Cardiac muscle cell (in vitro differentiated cells and primary cell): Measurements from ENCODE around the gene RNF213. TPM values are rescaled to one million over a fixed set of nuclear protein-coding genes. Genes with fewer than 3 reads are reported as not detected.

Experiments used
- DNase-seq, 2 donors: peaks; one replicate each; pipeline versions ENCODE4 v3.0.0 to v3.0.0-alpha.2; 2010 to 2017; ENCODE audit warnings: low read depth in 1 of 2, low spot score in 1 of 2
- H3K27ac ChIP-seq: fragments of 200-600 bp; sonication (generic); 2 replicates; pipeline ENCODE4 v1.5.1; 2016
- H3K27me3 ChIP-seq: fragments of 200-600 bp; sonication (generic); 2 replicates; pipeline ENCODE4 v1.6.0; 2016; ENCODE audit warnings: control low read depth
- H3K36me3 ChIP-seq: fragments of 200-600 bp; sonication (generic); 2 replicates; pipeline ENCODE4 v1.5.1; 2016; ENCODE audit warnings: control low read depth
- H3K4me1 ChIP-seq: fragments of 200-600 bp; sonication (generic); 2 replicates; pipeline ENCODE4 v1.8.1; 2017; ENCODE audit warnings: low read depth, mild to moderate bottlenecking, mixed run types
- H3K4me3 ChIP-seq: fragments of 200-600 bp; sonication (generic); 2 replicates; pipeline ENCODE4 v1.5.1; 2016; ENCODE audit warnings: mild to moderate bottlenecking
- H3K9me3 ChIP-seq: fragments of 200-600 bp; sonication (generic); 2 replicates; pipeline ENCODE4 v1.5.1; 2017; ENCODE audit warnings: low read depth, mild to moderate bottlenecking, control low read depth
- polyA plus RNA-seq: library from polyadenylated mRNA; unstranded; fragments of >200 nt; fragmentation: Nextera tagmentation; extraction: Ambion mirVana; gene quantifications from 2 replicates; pipeline ENCODE4 v1.2.1, GENCODE V29; 2016
- total RNA-seq: library from RNA; depleted of rRNA; stranded (reverse); fragments of >200 nt; gene quantifications from 2 replicates; pipeline ENCODE4 v1.2.3, GENCODE V29; 2016
- TF ChIP-seq, protein P1 (sequence below): IDR thresholded peaks from 2 replicates; pipeline ENCODE4 v1.5.1; 2012; ENCODE audit warnings: low read depth, mild to moderate bottlenecking, low read length

Gene RNF213
- total and polyA plus RNA-seq, 2 experiments from 2014 or later = 11.5 to 24.9 TPM

DNA sequence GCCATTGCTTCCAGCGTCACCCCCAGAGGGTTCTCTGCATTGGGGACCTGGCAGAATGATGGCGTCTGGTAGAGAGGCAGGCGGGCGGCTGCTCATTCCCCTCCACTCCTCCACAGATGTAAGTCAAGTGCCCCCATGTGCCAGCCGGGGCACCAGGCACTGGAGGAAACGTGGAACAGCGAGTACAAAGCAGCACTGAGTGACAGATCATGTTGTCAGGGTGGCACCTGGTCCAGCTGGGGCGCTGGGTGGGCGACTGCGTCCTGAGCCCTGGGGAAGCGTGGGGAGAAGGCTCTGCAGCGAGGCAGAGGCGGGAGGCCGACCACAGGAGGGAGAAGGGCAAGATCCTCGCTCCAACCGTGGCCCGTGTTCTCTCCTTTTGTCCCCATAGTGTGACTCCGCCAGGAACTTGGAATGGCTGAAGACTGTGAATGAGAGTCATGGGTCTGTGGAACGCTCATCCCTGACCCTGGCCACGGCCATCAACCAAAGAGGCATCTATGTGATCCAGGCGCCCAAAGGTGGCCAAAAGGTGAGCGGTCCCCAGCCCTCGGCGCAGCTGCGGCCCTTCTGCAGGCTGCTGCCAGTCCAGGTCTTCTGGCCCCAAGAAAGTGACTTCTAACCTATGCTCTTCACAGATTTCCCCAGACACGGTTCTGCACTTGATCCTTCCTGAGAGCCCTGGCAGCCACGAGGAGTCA is 76.7 kb downstream of the RNF213 start:
- no peaks in the 10 kb centered on the region for H3K9me3 ChIP-seq
- peaks cover 20% of the 10 kb centered on the region for H3K36me3 ChIP-seq
- no peaks in the 10 kb centered on the region for H3K27me3 ChIP-seq
- TF ChIP-seq, protein P1, sequence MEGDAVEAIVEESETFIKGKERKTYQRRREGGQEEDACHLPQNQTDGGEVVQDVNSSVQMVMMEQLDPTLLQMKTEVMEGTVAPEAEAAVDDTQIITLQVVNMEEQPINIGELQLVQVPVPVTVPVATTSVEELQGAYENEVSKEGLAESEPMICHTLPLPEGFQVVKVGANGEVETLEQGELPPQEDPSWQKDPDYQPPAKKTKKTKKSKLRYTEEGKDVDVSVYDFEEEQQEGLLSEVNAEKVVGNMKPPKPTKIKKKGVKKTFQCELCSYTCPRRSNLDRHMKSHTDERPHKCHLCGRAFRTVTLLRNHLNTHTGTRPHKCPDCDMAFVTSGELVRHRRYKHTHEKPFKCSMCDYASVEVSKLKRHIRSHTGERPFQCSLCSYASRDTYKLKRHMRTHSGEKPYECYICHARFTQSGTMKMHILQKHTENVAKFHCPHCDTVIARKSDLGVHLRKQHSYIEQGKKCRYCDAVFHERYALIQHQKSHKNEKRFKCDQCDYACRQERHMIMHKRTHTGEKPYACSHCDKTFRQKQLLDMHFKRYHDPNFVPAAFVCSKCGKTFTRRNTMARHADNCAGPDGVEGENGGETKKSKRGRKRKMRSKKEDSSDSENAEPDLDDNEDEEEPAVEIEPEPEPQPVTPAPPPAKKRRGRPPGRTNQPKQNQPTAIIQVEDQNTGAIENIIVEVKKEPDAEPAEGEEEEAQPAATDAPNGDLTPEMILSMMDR = no peak
- H3K4me1 ChIP-seq = peaks cover 5% of the 10 kb centered on the region
- H3K4me3 ChIP-seq = no peak overlapping the region
- no peak overlapping the region for H3K27ac ChIP-seq
- DNase-seq = no peak

DNA sequence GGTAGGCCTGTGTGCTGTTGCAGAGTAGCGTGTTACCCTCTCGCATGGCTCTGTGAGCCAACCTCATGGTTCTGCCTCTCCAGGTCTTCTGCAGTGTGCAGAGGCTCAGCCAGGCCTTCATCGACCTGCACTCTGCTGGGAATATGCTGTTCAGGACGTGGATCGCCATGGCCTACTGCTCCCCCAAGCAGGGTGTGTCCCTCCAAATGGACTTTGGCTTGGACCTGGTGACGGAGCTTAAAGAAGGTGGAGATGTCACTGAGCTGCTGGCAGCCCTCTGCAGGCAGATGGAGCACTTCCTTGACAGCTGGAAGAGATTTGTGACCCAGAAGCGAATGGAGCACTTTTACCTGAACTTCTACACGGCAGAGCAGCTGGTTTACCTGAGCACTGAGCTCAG is 78.5 kb downstream of the RNF213 start:
- no peak for DNase-seq
- Histone ChIP-seq H3K4me3 (no peak overlapping the region), H3K9me3 (no peaks in the 10 kb centered on the region), H3K36me3 (peaks cover 27% of the 10 kb centered on the region), H3K4me1 (no peaks in the 10 kb centered on the region), H3K27ac (no peak overlapping the region), H3K27me3 (no peaks in the 10 kb centered on the region)
- TF ChIP-seq, protein P1 = no peak

GRCh38 chr17:80339731-80340456 is 79.2 kb downstream of the RNF213 start:
- no peak for DNase-seq
- no peaks in the 10 kb centered on the region for H3K4me1 ChIP-seq
- H3K27me3 ChIP-seq = no peaks in the 10 kb centered on the region
- H3K9me3 ChIP-seq = no peaks in the 10 kb centered on the region
- peaks cover 27% of the 10 kb centered on the region for H3K36me3 ChIP-seq
- no peak overlapping the region for H3K27ac ChIP-seq
- H3K4me3 ChIP-seq = no peak overlapping the region
- TF ChIP-seq, protein P1 = no peak

GRCh38 chr17:80345321-80345720 is 84.7 kb downstream of the RNF213 start:
- Histone ChIP-seq H3K4me1 (no peaks in the 10 kb centered on the region), H3K4me3 (no peak overlapping the region), H3K9me3 (no peaks in the 10 kb centered on the region), H3K27me3 (no peaks in the 10 kb centered on the region), H3K27ac (no peak overlapping the region), H3K36me3 (peaks cover 28% of the 10 kb centered on the region)
- no peak for DNase-seq
- TF ChIP-seq, protein P1 = no peak

DNA sequence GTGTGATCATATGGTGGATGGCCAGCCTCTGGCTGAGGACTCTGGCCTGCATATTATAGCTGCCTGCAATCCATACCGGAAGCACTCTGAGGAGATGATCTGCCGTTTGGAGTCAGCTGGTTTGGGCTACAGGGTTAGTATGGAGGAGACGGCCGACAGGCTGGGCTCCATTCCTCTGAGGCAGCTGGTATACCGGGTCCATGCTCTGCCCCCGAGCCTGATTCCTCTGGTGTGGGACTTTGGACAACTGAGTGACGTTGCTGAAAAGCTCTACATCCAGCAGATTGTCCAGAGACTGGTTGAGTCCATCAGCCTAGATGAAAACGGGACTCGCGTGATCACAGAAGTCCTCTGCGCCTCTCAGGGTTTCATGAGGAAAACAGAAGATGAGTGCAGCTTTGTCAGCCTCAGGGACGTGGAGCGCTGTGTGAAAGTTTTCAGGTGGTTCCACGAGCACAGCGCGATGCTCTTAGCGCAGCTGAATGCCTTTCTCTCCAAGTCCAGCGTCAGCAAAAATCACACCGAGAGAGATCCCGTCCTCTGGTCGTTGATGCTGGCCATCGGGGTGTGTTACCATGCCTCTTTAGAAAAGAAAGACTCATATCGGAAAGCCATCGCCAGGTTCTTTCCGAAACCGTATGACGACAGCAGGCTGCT is 85.3 kb downstream of the RNF213 start:
- Histone ChIP-seq H3K4me1 (no peaks in the 10 kb centered on the region), H3K9me3 (no peaks in the 10 kb centered on the region), H3K27ac (no peak overlapping the region), H3K27me3 (no peaks in the 10 kb centered on the region), H3K36me3 (peaks cover 31% of the 10 kb centered on the region), H3K4me3 (no peak overlapping the region)
- TF ChIP-seq, protein P1 = no peak
- no peak for DNase-seq
